Karpas-422 (cell line): Measurements from ENCODE around the gene CFDP1. TPM values are rescaled to one million over a fixed set of nuclear protein-coding genes. Genes with fewer than 3 reads are reported as not detected.
A peak's percentile ranks its signal among the peaks of the same experiment; 100 is the strongest.

Experiments used
- DNase-seq: peaks from one replicate; pipeline ENCODE4 v3.0.0-alpha.2; 2015
- H2AFZ ChIP-seq: fragments of 200-600 bp; sonication (generic); 2 replicates; pipeline ENCODE4 v1.6.1; 2014; ENCODE audit warnings: antibody characterized with exemption, low read length, mixed read lengths
- H3K27ac ChIP-seq: fragments of 200-600 bp; sonication (generic); 2 replicates; pipeline ENCODE4 v1.5.1; 2014; ENCODE audit warnings: mild to moderate bottlenecking, low read length, moderate library complexity
- H3K27me3 ChIP-seq: fragments of 200-600 bp; sonication (generic); 2 replicates; pipeline ENCODE4 v1.6.1; 2014; ENCODE audit warnings: low read length, mixed read lengths
- H3K36me3 ChIP-seq: fragments of 200-600 bp; sonication (generic); 2 replicates; pipeline ENCODE4 v1.6.1; 2014; ENCODE audit warnings: low read length, mixed read lengths; ENCODE audit not compliant: insufficient read depth
- H3K4me1 ChIP-seq: fragments of 200-600 bp; sonication (generic); 2 replicates; pipeline ENCODE4 v1.6.1; 2014; ENCODE audit warnings: mild to moderate bottlenecking, low read length, mixed read lengths
- H3K4me2 ChIP-seq: fragments of 200-600 bp; sonication (generic); 2 replicates; pipeline ENCODE4 v1.6.1; 2014; ENCODE audit warnings: low read length, low read depth, mild to moderate bottlenecking; ENCODE audit not compliant: poor library complexity, severe bottlenecking
- H3K4me3 ChIP-seq: fragments of 200-600 bp; sonication (generic); 2 replicates; pipeline ENCODE4 v1.5.1; 2014; ENCODE audit warnings: mild to moderate bottlenecking, antibody characterized with exemption, low read length, mixed read lengths
- H3K79me2 ChIP-seq: fragments of 200-600 bp; sonication (generic); 2 replicates; pipeline ENCODE4 v1.6.1; 2014; ENCODE audit warnings: mild to moderate bottlenecking, low read length, mixed read lengths
- H3K9ac ChIP-seq: fragments of 200-600 bp; sonication (generic); 2 replicates; pipeline ENCODE4 v1.6.0; 2014; ENCODE audit warnings: low read length
- H3K9me2 ChIP-seq: fragments of 200-600 bp; sonication (generic), shearing (Covaris generic); replicated peaks from 2 replicates; pipeline ENCODE4 v1.6.0; 2014; ENCODE audit warnings: mild to moderate bottlenecking, low read length, moderate library complexity; ENCODE audit not compliant: insufficient read depth
- H3K9me3 ChIP-seq: fragments of 300-700, 200-600 bp; sonication (generic); 2 replicates; pipeline ENCODE4 v1.6.1; 2014; ENCODE audit warnings: low read length, mixed read lengths
- H4K20me1 ChIP-seq: fragments of 200-600 bp; sonication (generic); 2 replicates; pipeline ENCODE4 v1.6.1; 2014; ENCODE audit warnings: mild to moderate bottlenecking, antibody characterized with exemption, low read length, low read depth; ENCODE audit not compliant: insufficient read depth
- total RNA-seq: library from RNA; depleted of rRNA; stranded (reverse); fragments of >200 nt; shearing (Covaris generic); gene quantifications from 2 replicates; pipeline ENCODE4 v1.2.3, GENCODE V29; 2014; ENCODE audit warnings: low replicate concordance

The CFDP1 gene
- total RNA-seq, 1 experiment from 2014 or later: 33.5 TPM

- Histone ChIP-seq H3K27ac (no peak overlapping the region), H3K9me3 (no peaks in the 10 kb centered on the region), H3K9ac (peak overlapping the region; percentile 81), H3K27me3 (no peaks in the 10 kb centered on the region), H3K9me2 (no peaks in the 10 kb centered on the region), H3K4me1 (peaks cover 32% of the 10 kb centered on the region), H2AFZ (no peak overlapping the region), H3K79me2 (peaks cover 55% of the 10 kb centered on the region), H3K4me2 (peak overlapping the region; percentile 94), H3K36me3 (no peaks in the 10 kb centered on the region), H3K4me3 (peak overlapping the region; percentile 95), H4K20me1 (peaks cover 34% of the 10 kb centered on the region)
- DNase-seq: no peak
These were observed 183.1 kb downstream of the CFDP1 start for GRCh38 chr16:75250089-75250808.

- Histone ChIP-seq H3K9me3 (no peaks in the 10 kb centered on the region), H4K20me1 (peaks cover 29% of the 10 kb centered on the region; the same call in 1 of the 2 replicates), H3K9me2 (no peaks in the 10 kb centered on the region), H3K27ac (no peak overlapping the region), H3K79me2 (peaks cover 62% of the 10 kb centered on the region), H2AFZ (no peak overlapping the region), H3K4me3 (peak overlapping the region; percentile 95; the same call in 1 of the 2 replicates), H3K4me1 (peaks cover 38% of the 10 kb centered on the region), H3K4me2 (peak overlapping the region; percentile 94), H3K9ac (peak overlapping the region; percentile 81; the same call in 1 of the 2 replicates), H3K27me3 (no peaks in the 10 kb centered on the region), H3K36me3 (no peaks in the 10 kb centered on the region)
- DNase-seq: no peak
These were observed 183.9 kb downstream of the CFDP1 start for GRCh38 chr16:75249441-75249840.

- Histone ChIP-seq H3K36me3 (no peaks in the 10 kb centered on the region), H3K9me3 (no peaks in the 10 kb centered on the region), H3K79me2 (peaks cover 67% of the 10 kb centered on the region), H3K27ac (no peak overlapping the region), H3K4me3 (no peak overlapping the region), H3K27me3 (no peaks in the 10 kb centered on the region), H3K9ac (no peak overlapping the region), H3K4me1 (peaks cover 39% of the 10 kb centered on the region), H2AFZ (no peak overlapping the region), H4K20me1 (peaks cover 29% of the 10 kb centered on the region; the same call in 1 of the 2 replicates), H3K9me2 (no peaks in the 10 kb centered on the region), H3K4me2 (no peak overlapping the region)
- no peak for DNase-seq
These were observed 184.5 kb downstream of the CFDP1 start for GRCh38 chr16:75248536-75249380.

DNA sequence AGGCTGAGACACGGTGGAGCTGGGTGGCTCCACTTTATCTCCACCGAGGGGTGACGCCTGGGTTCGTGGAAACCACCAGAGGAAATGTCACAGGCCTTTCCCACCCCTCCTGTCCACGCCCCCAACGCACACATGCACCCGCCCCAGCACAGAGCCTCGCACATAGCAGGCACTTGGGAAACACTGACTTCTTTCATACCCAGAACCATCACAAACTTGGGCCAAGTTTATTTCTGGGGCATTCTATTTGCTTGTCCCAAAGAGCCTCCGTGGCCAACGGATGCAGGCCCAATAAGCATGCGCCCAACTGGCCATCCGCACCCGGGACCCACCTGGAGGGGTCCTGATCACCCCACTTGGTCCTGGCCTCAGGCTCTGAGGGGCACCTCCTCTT is 185.2 kb downstream of the CFDP1 start:
- peaks cover 39% of the 10 kb centered on the region for H3K4me1 ChIP-seq
- H3K79me2 ChIP-seq: peaks cover 69% of the 10 kb centered on the region
- H3K9ac ChIP-seq: no peak overlapping the region
- no peak overlapping the region for H3K4me3 ChIP-seq
- DNase-seq: no peak
- peaks cover 27% of the 10 kb centered on the region; the same call in 1 of the 2 replicates for H4K20me1 ChIP-seq
- no peak overlapping the region for H3K27ac ChIP-seq
- H3K9me2 ChIP-seq: no peaks in the 10 kb centered on the region
- no peaks in the 10 kb centered on the region for H3K9me3 ChIP-seq
- no peaks in the 10 kb centered on the region for H3K36me3 ChIP-seq
- no peak overlapping the region for H2AFZ ChIP-seq
- H3K4me2 ChIP-seq: no peak overlapping the region
- H3K27me3 ChIP-seq: no peaks in the 10 kb centered on the region

DNA sequence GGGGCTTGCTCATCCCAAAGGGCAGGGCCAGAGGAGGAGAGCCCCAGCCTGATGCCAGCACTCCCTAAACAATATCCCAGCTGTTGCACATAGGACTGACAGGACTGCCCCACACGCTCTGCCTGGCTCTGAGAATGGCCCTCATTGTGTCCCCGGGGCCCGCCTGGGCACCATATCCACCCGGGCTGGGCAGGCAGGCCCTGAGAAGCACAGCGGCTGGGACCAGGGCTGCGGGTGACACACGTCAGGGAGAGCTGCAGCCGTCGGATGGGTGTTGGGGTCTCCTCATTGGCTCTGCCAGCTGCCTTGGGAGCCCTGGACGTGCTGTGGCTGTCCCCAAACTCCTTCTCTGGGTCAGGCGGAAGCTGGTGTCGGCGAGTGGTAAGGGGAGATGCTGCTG is 186.1 kb downstream of the CFDP1 start:
- H3K9me2 ChIP-seq: no peaks in the 10 kb centered on the region
- H3K79me2 ChIP-seq: peaks cover 70% of the 10 kb centered on the region
- no peaks in the 10 kb centered on the region for H3K27me3 ChIP-seq
- no peak for DNase-seq
- H3K27ac ChIP-seq: no peak overlapping the region
- no peaks in the 10 kb centered on the region for H3K36me3 ChIP-seq
- no peak overlapping the region for H3K4me2 ChIP-seq
- no peak overlapping the region for H3K9ac ChIP-seq
- H4K20me1 ChIP-seq: peaks cover 20% of the 10 kb centered on the region; the same call in 1 of the 2 replicates
- H3K4me1 ChIP-seq: peaks cover 39% of the 10 kb centered on the region
- H2AFZ ChIP-seq: no peak overlapping the region
- no peak overlapping the region for H3K4me3 ChIP-seq
- no peaks in the 10 kb centered on the region for H3K9me3 ChIP-seq

DNA sequence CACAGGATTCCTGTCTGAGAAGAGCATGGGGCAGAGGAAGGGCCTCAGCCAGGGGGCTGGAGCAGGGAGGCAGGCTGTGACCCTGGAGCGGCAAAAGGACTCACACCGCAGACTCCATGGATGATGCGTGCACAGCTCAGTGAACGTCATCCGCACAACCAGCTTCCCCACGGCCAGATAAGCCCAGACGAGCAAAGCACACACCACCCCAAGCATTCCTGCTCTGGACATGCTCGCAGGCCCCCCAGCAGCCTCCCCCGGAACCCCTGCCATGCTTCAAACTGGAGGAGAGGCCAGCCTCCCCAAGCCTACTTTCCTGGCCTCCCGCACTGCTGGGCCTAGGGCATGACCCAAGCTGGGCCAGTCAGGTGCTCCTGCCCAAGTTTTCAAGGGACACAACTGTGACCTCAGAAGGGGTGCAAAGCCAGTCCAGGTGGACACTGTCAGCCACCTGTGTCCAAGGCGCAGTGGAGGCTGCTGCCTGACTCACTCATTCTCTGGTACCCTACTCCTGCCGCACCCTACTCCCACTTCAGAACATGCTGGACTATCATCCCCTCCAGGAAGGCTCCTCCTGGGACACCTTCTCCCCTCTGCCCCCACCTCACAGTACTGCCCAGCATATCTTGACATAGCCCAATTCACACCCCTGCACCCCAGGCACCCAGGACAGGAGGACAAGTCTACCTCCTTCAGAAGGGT is 186.6 kb downstream of the CFDP1 start:
- peaks cover 70% of the 10 kb centered on the region for H3K79me2 ChIP-seq

DNA sequence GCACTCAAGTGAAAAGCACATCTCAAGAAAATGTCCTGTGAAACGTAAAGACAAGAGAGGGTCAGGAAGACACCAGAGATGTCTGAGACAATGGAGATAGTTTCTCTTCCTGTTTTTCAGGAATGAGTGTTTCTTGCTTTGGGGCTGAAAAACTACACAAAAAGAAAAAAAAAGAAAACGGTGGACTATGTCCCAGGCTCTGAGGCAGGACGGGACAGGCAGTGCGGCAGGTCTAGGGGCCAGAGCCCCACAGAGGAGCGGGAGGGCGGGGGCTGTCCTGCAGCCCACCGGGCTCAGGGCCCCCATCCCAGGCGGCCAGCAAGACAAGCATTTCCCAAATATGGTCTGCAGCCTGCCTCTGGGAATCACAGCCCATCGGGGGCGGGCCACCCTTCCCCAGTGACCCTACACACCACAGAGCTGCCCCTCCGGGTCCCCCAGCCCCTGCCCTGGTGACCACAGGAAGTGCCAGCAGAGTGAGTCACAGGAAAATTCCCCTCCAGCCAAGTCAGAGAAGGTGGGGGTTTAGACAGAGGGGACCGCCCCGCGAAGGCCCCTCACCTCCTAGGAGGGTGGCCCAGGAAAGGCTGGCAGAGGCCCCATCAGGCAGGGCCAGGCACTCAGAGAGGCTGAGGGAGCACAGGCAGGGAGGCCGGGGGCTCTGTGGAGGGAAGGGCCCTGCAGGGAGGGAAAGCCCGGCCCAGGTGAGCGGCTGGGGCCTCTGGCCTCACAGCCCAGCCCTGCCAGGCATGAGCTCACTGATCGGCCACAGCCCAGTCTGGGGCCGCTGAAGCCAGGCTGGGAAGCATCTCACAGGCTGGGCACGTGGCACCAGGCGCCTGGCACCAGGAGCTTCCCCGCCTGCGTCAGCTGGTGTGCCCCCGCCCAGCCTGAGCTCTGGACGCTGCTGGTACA is 188.2 kb downstream of the CFDP1 start:
- Histone ChIP-seq H3K36me3 (no peaks in the 10 kb centered on the region), H3K4me3 (no peak overlapping the region), H3K9me3 (no peaks in the 10 kb centered on the region), H2AFZ (no peak overlapping the region), H4K20me1 (peaks cover 12% of the 10 kb centered on the region; the same call in 1 of the 2 replicates), H3K27ac (peak overlapping the region; percentile 29; the same call in 1 of the 2 replicates), H3K9me2 (no peaks in the 10 kb centered on the region), H3K79me2 (peaks cover 61% of the 10 kb centered on the region), H3K4me1 (peaks cover 33% of the 10 kb centered on the region), H3K27me3 (no peaks in the 10 kb centered on the region), H3K4me2 (peak overlapping the region; percentile 15), H3K9ac (peak overlapping the region; percentile 14; the same call in 1 of the 2 replicates)
- no peak for DNase-seq

More for the DNA sequence above, 186.6 kb downstream of the CFDP1 start:
- peaks cover 35% of the 10 kb centered on the region for H3K4me1 ChIP-seq
- no peaks in the 10 kb centered on the region for H3K9me3 ChIP-seq
- no peak overlapping the region for H3K4me2 ChIP-seq
- H3K27me3 ChIP-seq: no peaks in the 10 kb centered on the region
- no peak overlapping the region for H3K9ac ChIP-seq
- DNase-seq: no peak
- no peak overlapping the region for H2AFZ ChIP-seq
- no peaks in the 10 kb centered on the region for H3K36me3 ChIP-seq
- no peaks in the 10 kb centered on the region for H3K9me2 ChIP-seq
- peaks cover 18% of the 10 kb centered on the region; the same call in 1 of the 2 replicates for H4K20me1 ChIP-seq
- H3K27ac ChIP-seq: no peak overlapping the region
- H3K4me3 ChIP-seq: no peak overlapping the region
